AG09319 (cell line): ENCODE data around the gene GFPT2.

Source experiments
- DNase-seq: peaks from one replicate; pipeline ENCODE4 v3.0.0-alpha.2; 2010; ENCODE audit warnings: low read depth; ENCODE audit errors: extremely low read depth
- TF ChIP-seq, protein P1 (sequence below): IDR thresholded peaks from 2 replicates; pipeline ENCODE4 v1.5.1; 2011; ENCODE audit warnings: low read depth, mild to moderate bottlenecking, inconsistent platforms, low read length, moderate library complexity

Gene GFPT2

DNA sequence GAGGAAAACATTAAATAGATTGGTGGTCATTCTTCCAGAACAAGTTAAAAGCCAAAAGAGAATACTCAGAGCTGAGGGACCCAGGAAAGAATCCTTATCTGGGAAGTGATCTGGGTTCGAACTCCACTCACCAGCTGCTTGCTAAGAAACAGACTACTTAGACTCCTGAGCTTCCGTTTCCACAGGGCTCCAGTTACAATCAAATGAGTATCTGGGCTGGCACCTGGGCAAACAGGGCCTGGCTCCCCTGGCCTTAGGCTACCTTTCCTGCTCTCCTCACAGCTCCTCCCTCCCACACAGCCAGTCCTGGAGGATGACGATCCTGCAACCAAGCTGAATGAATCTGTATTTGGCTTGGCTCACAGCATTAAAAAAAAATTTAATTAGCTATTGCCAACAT lies 63.7 kb downstream of the GFPT2 start:
- no peak for DNase-seq
- TF ChIP-seq, protein P1, sequence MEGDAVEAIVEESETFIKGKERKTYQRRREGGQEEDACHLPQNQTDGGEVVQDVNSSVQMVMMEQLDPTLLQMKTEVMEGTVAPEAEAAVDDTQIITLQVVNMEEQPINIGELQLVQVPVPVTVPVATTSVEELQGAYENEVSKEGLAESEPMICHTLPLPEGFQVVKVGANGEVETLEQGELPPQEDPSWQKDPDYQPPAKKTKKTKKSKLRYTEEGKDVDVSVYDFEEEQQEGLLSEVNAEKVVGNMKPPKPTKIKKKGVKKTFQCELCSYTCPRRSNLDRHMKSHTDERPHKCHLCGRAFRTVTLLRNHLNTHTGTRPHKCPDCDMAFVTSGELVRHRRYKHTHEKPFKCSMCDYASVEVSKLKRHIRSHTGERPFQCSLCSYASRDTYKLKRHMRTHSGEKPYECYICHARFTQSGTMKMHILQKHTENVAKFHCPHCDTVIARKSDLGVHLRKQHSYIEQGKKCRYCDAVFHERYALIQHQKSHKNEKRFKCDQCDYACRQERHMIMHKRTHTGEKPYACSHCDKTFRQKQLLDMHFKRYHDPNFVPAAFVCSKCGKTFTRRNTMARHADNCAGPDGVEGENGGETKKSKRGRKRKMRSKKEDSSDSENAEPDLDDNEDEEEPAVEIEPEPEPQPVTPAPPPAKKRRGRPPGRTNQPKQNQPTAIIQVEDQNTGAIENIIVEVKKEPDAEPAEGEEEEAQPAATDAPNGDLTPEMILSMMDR: no peak

DNA sequence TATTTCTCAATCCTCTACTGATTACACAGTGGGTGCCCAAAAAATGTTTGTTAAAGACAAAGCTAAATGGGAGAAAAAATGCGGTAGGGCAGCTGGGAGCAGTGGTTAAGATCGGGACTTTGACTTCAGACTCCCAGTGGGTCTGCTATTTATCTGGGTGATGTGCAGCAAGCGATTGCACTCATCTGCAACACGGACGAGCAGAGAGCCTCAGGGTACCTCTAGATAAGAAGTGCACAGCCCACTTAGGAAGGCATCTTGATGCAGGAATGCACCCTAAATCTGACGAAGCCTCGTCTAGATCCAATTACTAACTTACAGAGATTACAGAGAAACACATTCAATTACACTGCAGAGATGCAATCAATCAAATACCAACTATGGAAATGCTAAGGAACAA lies 65.3 kb downstream of the GFPT2 start:
- DNase-seq: no peak

DNA sequence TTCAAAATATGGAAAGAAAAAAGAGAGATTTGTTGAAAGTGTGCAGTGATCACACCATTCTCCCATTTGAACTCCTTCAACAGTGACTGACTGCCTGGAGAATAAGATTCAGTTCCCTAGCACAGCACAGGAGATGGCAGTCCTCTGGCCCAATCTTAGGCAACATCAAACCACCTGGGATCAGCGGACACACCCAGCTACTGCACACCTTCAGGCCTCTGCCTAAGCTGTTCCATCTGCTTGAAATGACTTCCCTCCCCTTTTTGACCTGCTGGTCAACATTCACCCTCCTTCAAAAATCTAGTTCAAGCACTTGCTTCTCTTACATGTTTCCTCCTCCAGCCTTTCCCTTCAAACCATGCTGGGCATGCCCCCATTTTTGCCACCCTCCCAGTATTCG lies 65.7 kb downstream of the GFPT2 start:
- TF ChIP-seq, protein P1: no peak
- no peak for DNase-seq

More for the DNA sequence above, 65.3 kb downstream of the GFPT2 start:
- TF ChIP-seq, protein P1: no peak

DNA sequence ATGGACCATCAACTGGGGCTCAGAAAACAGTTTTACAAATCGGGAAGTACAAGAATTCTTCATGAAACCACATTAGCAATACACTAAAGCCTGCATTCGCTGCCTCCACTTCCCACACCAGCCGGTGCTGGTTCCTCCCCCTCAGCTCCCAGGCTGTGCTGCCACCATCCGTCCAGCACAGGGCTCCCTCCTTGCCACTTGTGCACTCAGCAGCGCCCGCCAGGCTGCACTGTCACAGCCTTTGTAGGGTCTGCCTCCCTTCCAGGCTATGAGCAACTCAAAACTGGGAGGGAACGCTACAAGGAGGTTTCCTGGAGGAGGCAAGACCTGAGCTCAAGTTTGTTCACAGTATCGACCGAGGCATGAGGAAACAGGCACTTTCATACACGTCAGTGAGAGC lies 69.0 kb downstream of the GFPT2 start:
- DNase-seq: no peak
- TF ChIP-seq, protein P1: no peak

DNA sequence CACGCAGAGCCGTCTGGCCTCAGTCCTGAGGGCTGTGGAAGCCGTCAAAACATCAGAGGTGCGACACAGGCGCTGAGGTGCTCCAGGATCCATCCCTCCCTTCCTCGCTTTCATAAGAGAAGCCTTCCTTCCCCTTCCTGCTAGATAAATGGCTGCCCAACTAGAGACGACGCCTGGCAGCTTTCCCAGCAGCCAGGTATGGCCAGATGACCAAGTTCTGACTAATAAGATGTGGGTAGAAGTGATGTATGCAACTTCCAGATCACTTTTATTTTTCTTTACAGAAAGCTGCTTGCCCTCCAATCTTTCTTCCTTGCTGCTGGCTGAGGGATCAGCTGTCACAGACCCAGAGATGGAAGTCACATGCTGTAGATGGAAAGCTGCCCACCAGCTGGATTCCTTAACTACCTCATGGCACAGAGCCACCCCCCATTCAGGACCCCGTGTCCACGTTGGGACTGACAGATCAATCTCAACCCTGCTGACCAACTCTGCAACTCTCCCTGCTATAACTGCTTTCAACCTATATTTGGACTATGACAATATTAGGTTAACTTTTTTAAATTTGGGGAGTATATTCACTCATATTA lies 70.0 kb downstream of the GFPT2 start:
- TF ChIP-seq, protein P1: no peak
- DNase-seq: no peak

DNA sequence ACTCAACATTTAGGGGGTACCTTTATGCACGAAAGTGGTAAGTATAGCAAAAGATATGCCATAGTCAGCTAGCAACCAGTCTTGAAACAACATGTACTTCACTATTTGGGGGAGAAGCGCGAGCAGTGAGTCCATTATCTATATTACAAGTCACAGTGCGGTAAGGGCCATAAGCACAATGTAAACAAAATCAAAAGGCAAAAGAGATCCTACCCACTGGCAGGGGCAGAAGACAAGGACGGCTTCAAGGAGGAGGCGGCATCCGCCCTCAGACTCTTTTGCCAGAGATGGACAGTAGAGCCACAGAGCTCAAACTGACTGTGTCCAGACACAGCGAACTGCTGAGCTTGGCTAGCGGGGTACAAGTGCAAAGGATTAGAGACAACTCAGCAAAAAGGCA lies 70.9 kb downstream of the GFPT2 start:
- no peak for DNase-seq
- TF ChIP-seq, protein P1: no peak

DNA sequence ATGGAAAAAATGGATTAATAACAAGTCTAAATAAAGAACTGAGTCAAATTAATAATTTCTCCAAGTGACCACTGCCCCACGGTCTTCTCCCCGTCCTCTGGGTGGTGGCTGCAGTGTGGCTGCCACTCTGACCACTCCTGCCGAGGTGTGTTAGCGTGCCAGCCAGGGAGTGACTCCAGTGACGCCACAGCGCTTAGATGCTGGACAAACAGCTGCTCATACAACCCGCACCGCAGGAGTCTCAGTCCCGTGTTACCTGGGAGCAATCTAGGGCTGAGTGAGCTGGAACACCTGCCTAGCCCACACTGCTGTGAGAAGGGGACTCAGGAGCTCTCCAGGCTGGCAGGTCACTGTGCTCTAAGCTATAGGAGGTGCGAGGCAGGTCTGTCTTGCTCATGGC lies 71.4 kb downstream of the GFPT2 start:
- DNase-seq: no peak

More for the DNA sequence above, 71.4 kb downstream of the GFPT2 start:
- TF ChIP-seq, protein P1: no peak
